GM12801 (cell line): ENCODE results near the gene TRIM14.

Source experiments
- CTCF ChIP-seq: IDR thresholded peaks from one replicate; pipeline ENCODE4 v1.5.1; 2011; ENCODE audit warnings: control low read depth; ENCODE audit not compliant: insufficient read length; ENCODE audit errors: extremely low read depth

Gene TRIM14

GRCh38 chr9:98038958-98039357, 80.1 kb downstream of the TRIM14 start:
- TF ChIP-seq CTCF = no peak

GRCh38 chr9:98037357-98037756, 81.7 kb downstream of the TRIM14 start:
- no peak for TF ChIP-seq CTCF

GRCh38 chr9:98034593-98035546, 84.2 kb downstream of the TRIM14 start:
- TF ChIP-seq CTCF = peak; percentile 44

- TF ChIP-seq CTCF = no peak
These were observed 87.1 kb downstream of the TRIM14 start for GRCh38 chr9:98031935-98032334.

- no peak for TF ChIP-seq CTCF
These were observed 87.9 kb downstream of the TRIM14 start for GRCh38 chr9:98031169-98031568.

- TF ChIP-seq CTCF = no peak
These were observed 94.3 kb downstream of the TRIM14 start for GRCh38 chr9:98024702-98025101.

GRCh38 chr9:98022447-98022846, 96.6 kb downstream of the TRIM14 start:
- TF ChIP-seq CTCF = no peak
